Activated CD4-positive, alpha-beta T cell treated with anti-CD3 and anti-CD28 coated beads, Interleukin-2, amount 10 ng/mL, durations not matched to agents 7 days and 5 days (primary cell): ENCODE measurements around the gene C14orf119. TPM values are rescaled to one million over a fixed set of nuclear protein-coding genes. Genes with fewer than 3 reads are reported as not detected.

ENCODE experiments used
- total RNA-seq, 2 experiments: library from RNA; stranded (reverse); gene quantifications; one replicate each; pipeline ENCODE4 v1.2.3, GENCODE V29; 2021

The C14orf119 gene
- total RNA-seq, 2 experiments from 2014 or later: 48.0 to 48.2 TPM

Other genes with a start within 250 kb of the C14orf119 start
- gene LRP10, start 223.8 kb upstream of the C14orf119 start, total RNA-seq: 10 to 100 TPM; 60.0 to 63.5 TPM
- gene REM2, start 212.3 kb upstream of the C14orf119 start, total RNA-seq: under 1 TPM; 0.52 to 0.69 TPM
- gene RBM23, start 176.4 kb upstream of the C14orf119 start, total RNA-seq: 10 to 100 TPM; 79.0 to 79.6 TPM
- gene PRMT5, start 166.1 kb upstream of the C14orf119 start, total RNA-seq: 10 to 100 TPM; 52.6 to 56.8 TPM
- 10 to 100 TPM; 67.4 to 68.6 TPM for gene HAUS4, start 138.4 kb upstream of the C14orf119 start, total RNA-seq
- 1 to 10 TPM; 1.3 to 1.4 TPM for gene AJUBA, start 113.0 kb upstream of the C14orf119 start, total RNA-seq
- 10 to 100 TPM in 1 of 2 experiments, 1 to 10 TPM in 1; 9.4 to 11.1 TPM for gene C14orf93, start 85.4 kb upstream of the C14orf119 start, total RNA-seq
- gene PSMB5, start 60.6 kb upstream of the C14orf119 start, total RNA-seq: 10 to 100 TPM; 60.4 to 60.7 TPM
- gene PSMB11, start 53.3 kb upstream of the C14orf119 start, total RNA-seq: under 1 TPM in 1 of 2 experiments, not detected in 1; 0.21 TPM
- 1 to 10 TPM; 2.9 to 3.0 TPM for gene CDH24, start 38.0 kb upstream of the C14orf119 start, total RNA-seq
- gene ACIN1, start 369 bp upstream of the C14orf119 start, total RNA-seq: 100 to 1,000 TPM; 202 to 221 TPM
- not detected for gene CIROP, start 9.5 kb downstream of the C14orf119 start, total RNA-seq
- under 1 TPM; 0.67 to 0.98 TPM for gene CEBPE, start 23.8 kb downstream of the C14orf119 start, total RNA-seq
- gene SLC7A8, start 88.2 kb downstream of the C14orf119 start, total RNA-seq: under 1 TPM; 0.27 to 0.64 TPM
- gene RNF212B, start 142.4 kb downstream of the C14orf119 start, total RNA-seq: not detected
- 10 to 100 TPM; 11.4 TPM for gene HOMEZ, start 190.6 kb downstream of the C14orf119 start, total RNA-seq
- gene PPP1R3E, start 207.4 kb downstream of the C14orf119 start, total RNA-seq: 10 to 100 TPM; 38.6 to 49.2 TPM
- gene BCL2L2, start 211.3 kb downstream of the C14orf119 start, total RNA-seq: 1 to 10 TPM; 1.7 to 3.2 TPM
- gene PABPN1, start 226.0 kb downstream of the C14orf119 start, total RNA-seq: 100 to 1,000 TPM; 203 to 208 TPM